GM19395 (cell line): Measurements from ENCODE around the gene ORAI1.

ENCODE experiments used
- ATAC-seq: cut with Tn5 transposase; IDR thresholded peaks from one replicate; pipeline ENCODE4 v1.9.1; 2021; ENCODE audit warnings: mild to moderate bottlenecking, moderate library complexity; ENCODE audit not compliant: unreplicated experiment

Gene ORAI1

GRCh38 chr12:121689430-121689829 lies 63.1 kb downstream of the ORAI1 start:
- no peak for ATAC-seq
